Caco-2 (cell line): Measurements from ENCODE around the gene SEMA4D. TPM values are rescaled to one million over a fixed set of nuclear protein-coding genes. Genes with fewer than 3 reads are reported as not detected.

Experiments
- BruUV-seq: library from RNA; stranded (reverse); fragments of 400-500 nt; replicated peaks from 2 replicates; lab custom pipeline; 2021; lab: Mats Ljungman, UMichigan
- CTCF ChIA-PET: fragments of 300-600 bp; sonication (Branson Sonifier 250); formaldehyde crosslinking; loops from one replicate; lab custom pipeline; 2022; ENCODE audit warnings: antibody characterized with exemption; lab: Charles Lee
- POLR2A ChIA-PET: fragments of 300-600 bp; sonication (Branson Sonifier 250); formaldehyde crosslinking; loops from one replicate; lab custom pipeline; 2022; ENCODE audit warnings: antibody characterized with exemption; lab: Charles Lee
- DNase-seq, 2 experiments: peaks; one replicate each; pipeline versions ENCODE4 v3.0.0 to v3.0.0-alpha.2; 2020 to 2022
- H3K27me3 ChIP-seq: replicated peaks from 2 replicates; pipeline ENCODE4 v1.6.0; 2011; ENCODE audit warnings: low read length; ENCODE audit not compliant: control insufficient read depth, insufficient read depth
- H3K36me3 ChIP-seq: 2 replicates; pipeline ENCODE4 v1.5.1; 2011; ENCODE audit warnings: low read length; ENCODE audit not compliant: control insufficient read depth, insufficient read depth
- H3K4me1 ChIP-seq: fragments of 250-450 bp; sonication (Bioruptor Pico); 2 replicates; pipeline ENCODE4 v1.5.1; 2020; ENCODE audit warnings: mild to moderate bottlenecking
- H3K4me3 ChIP-seq: 2 replicates; pipeline ENCODE4 v1.5.1; 2011; ENCODE audit warnings: low read depth, mild to moderate bottlenecking, control low read depth, low read length
- H3K9me3 ChIP-seq: fragments of 250-450 bp; sonication (Bioruptor Pico); 2 replicates; pipeline ENCODE4 v1.5.1; 2020; ENCODE audit warnings: mild to moderate bottlenecking, moderate library complexity
- H3K27ac Mint-ChIP-seq: one replicate; pipeline ENCODE4 v1.8.0; 2022; ENCODE audit warnings: mixed read lengths; ENCODE audit not compliant: unreplicated experiment
- H3K27me3 Mint-ChIP-seq: one replicate; pipeline ENCODE4 v1.8.0; 2022; ENCODE audit warnings: mixed read lengths; ENCODE audit not compliant: insufficient read depth, unreplicated experiment
- H3K36me3 Mint-ChIP-seq: one replicate; pipeline ENCODE4 v1.8.0; 2022; ENCODE audit warnings: mild to moderate bottlenecking, mixed read lengths; ENCODE audit not compliant: insufficient read depth, unreplicated experiment
- H3K4me1 Mint-ChIP-seq: one replicate; pipeline ENCODE4 v1.8.0; 2022; ENCODE audit warnings: low read depth, mixed read lengths; ENCODE audit not compliant: unreplicated experiment
- H3K4me3 Mint-ChIP-seq: one replicate; pipeline ENCODE4 v1.8.0; 2022; ENCODE audit warnings: mild to moderate bottlenecking, moderate library complexity, mixed read lengths; ENCODE audit not compliant: unreplicated experiment
- H3K9me3 Mint-ChIP-seq: one replicate; pipeline ENCODE4 v1.8.0; 2022; ENCODE audit warnings: mixed read lengths; ENCODE audit not compliant: unreplicated experiment
- intact Hi-C: fragments of 100-400 bp; cut with micrococcal nuclease; formaldehyde crosslinking; loops from one replicate; pipeline ENCODE4 v1.10.0; 2022; ENCODE audit not compliant: unreplicated experiment
- total RNA-seq: library from RNA; stranded (reverse); gene quantifications from 2 replicates; pipeline ENCODE4 v1.2.3, GENCODE V29; 2022
- TF ChIP-seq, protein P1 (sequence below), 2 experiments: fragments of 200-600 bp in 1 of 2; IDR thresholded peaks; 1 replicate in 1 of 2; 2 replicates in 1 of 2; pipeline versions ENCODE4 v1.5.1 to v1.8.0; 2011 to 2022; ENCODE audit warnings: antibody characterized with exemption in 1 of 2, control low read depth in 1 of 2, inconsistent platforms in 1 of 2, low read depth in 1 of 2, low read length in 1 of 2, mild to moderate bottlenecking in 1 of 2, moderate library complexity in 1 of 2; ENCODE audit not compliant: insufficient read depth in 1 of 2, severe bottlenecking in 1 of 2, unreplicated experiment in 1 of 2

The SEMA4D gene
- total RNA-seq, 1 experiment from 2014 or later: 17.1 TPM

DNA sequence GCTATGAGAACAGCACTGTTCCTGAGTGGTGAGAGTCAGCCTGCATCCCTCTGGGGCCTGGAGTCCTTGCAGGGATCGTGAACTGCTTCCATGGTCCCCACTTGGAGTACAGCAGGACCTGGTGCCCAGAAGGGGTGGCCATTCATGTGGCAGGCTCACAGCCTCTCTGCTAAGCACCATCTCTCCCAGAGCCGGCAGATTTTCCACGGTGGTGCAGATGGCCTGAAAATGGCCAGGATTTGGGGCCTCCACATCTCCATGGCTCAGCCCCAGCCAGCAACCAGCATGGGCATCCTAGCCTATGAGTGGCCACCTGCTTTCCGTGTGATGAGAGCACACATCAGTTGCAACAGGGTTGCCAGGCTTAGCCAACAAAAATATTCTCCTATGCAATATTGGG is 33.9 kb upstream of the SEMA4D start:
- no peak overlapping the region for H3K27ac Mint-ChIP-seq
- Histone ChIP-seq H3K36me3 (no peaks in the 10 kb centered on the region), H3K9me3 (no peaks in the 10 kb centered on the region), H3K4me1 (peaks cover 14% of the 10 kb centered on the region), H3K27me3 (no peaks in the 10 kb centered on the region), H3K4me3 (no peak overlapping the region)
- H3K4me3 Mint-ChIP-seq: no peak overlapping the region
- TF ChIP-seq, protein P1, sequence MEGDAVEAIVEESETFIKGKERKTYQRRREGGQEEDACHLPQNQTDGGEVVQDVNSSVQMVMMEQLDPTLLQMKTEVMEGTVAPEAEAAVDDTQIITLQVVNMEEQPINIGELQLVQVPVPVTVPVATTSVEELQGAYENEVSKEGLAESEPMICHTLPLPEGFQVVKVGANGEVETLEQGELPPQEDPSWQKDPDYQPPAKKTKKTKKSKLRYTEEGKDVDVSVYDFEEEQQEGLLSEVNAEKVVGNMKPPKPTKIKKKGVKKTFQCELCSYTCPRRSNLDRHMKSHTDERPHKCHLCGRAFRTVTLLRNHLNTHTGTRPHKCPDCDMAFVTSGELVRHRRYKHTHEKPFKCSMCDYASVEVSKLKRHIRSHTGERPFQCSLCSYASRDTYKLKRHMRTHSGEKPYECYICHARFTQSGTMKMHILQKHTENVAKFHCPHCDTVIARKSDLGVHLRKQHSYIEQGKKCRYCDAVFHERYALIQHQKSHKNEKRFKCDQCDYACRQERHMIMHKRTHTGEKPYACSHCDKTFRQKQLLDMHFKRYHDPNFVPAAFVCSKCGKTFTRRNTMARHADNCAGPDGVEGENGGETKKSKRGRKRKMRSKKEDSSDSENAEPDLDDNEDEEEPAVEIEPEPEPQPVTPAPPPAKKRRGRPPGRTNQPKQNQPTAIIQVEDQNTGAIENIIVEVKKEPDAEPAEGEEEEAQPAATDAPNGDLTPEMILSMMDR (IDR thresholded peaks at IDR 0.05; ENCODE audit: insufficient read depth in 1 of 2, low read depth in 1 of 2, low read length in 1 of 2, severe bottlenecking in 1 of 2, unreplicated experiment in 1 of 2): no peak
- H3K4me1 Mint-ChIP-seq: peaks cover 6% of the 10 kb centered on the region
- no TSS peak for BruUV-seq
- ChIA-PET CTCF (no interaction called here), POLR2A (no interaction called here)
- intact Hi-C loops: no loop called here
- no peaks in the 10 kb centered on the region for H3K36me3 Mint-ChIP-seq
- DNase-seq: no peak
- H3K27me3 Mint-ChIP-seq: no peaks in the 10 kb centered on the region
- no peaks in the 10 kb centered on the region for H3K9me3 Mint-ChIP-seq

DNA sequence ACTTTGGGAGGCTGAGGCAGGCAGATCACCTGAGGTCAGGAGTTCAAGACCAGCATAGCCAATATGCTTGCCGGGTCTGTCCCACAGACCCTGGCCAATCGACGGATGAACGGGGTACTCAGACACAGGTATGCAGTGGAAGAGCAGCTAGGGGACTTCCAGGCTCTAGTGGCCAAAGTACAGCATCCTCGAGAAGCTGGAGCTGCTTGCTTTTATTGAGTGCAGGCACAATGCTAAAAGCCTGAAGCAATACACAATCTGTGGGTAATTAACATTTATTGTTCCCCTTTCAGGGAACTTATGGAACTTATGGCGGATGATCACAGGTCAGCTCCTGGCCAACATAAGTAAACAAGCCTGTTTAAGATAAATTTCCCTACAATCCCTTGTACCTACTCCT is 32.8 kb upstream of the SEMA4D start:
- Histone ChIP-seq H3K27me3 (no peaks in the 10 kb centered on the region), H3K4me1 (peaks cover 24% of the 10 kb centered on the region), H3K4me3 (no peak overlapping the region), H3K36me3 (no peaks in the 10 kb centered on the region), H3K9me3 (no peaks in the 10 kb centered on the region)
- intact Hi-C loops: no loop called here
- H3K27me3 Mint-ChIP-seq: no peaks in the 10 kb centered on the region
- no peaks in the 10 kb centered on the region for H3K36me3 Mint-ChIP-seq
- no TSS peak for BruUV-seq
- POLR2A ChIA-PET: no interaction called here
- CTCF ChIA-PET: no interaction called here
- H3K4me3 Mint-ChIP-seq: no peak overlapping the region
- TF ChIP-seq, protein P1 (IDR thresholded peaks at IDR 0.05; ENCODE audit: insufficient read depth in 1 of 2, low read depth in 1 of 2, low read length in 1 of 2, severe bottlenecking in 1 of 2, unreplicated experiment in 1 of 2): no peak
- peaks cover 9% of the 10 kb centered on the region for H3K4me1 Mint-ChIP-seq
- no peaks in the 10 kb centered on the region for H3K9me3 Mint-ChIP-seq
- no peak overlapping the region for H3K27ac Mint-ChIP-seq
- no peak for DNase-seq

DNA sequence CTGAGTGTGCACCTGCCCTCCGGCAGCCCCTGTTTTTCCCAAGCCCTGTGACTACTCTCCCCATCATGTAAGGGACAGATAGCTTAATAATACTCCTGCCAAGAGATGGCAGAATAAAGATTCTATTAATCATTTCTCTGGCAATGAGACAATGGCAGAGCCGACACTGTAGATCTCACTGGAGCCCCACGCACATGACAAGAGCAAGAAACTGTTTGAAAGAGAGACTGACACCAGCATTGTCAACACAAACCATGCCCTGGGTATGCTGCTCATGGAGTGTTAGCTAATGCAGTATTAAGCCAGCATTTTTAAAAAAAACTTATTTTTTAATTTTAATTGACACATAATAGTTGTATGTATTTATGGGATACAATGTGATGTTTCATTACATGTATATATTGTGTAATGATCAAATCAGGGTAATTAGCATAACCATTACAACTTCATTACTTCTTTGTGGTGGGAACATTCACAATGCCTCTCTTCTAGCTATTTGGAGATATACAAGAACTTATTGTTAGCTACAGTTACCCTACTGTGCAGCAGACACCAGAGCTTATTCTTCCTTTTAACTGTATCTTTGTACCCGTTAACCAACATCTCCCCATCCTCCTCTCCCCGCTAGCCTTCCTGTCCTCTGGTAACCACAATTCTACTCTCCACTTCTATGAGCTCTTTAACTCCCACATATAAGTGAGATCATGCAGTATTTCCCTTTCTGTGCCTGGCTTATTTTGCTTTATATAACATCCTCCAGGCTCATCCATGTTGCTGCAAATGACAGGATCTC is 31.5 kb upstream of the SEMA4D start:
- no peaks in the 10 kb centered on the region for H3K9me3 Mint-ChIP-seq
- BruUV-seq: no TSS peak
- DNase-seq: no peak
- H3K27me3 Mint-ChIP-seq: no peaks in the 10 kb centered on the region
- H3K4me1 Mint-ChIP-seq: peaks cover 22% of the 10 kb centered on the region
- no peaks in the 10 kb centered on the region for H3K36me3 Mint-ChIP-seq
- Histone ChIP-seq H3K4me3 (no peak overlapping the region), H3K36me3 (no peaks in the 10 kb centered on the region), H3K27me3 (no peaks in the 10 kb centered on the region), H3K9me3 (no peaks in the 10 kb centered on the region), H3K4me1 (peaks cover 32% of the 10 kb centered on the region)
- intact Hi-C loops: no loop called here
- H3K27ac Mint-ChIP-seq: no peak overlapping the region
- ChIA-PET CTCF (interaction anchor here (0.6 kb wide), 1 partner anchor 78 kb away, joined by 3 read pairs; no protein-coding TSS in a partner anchor), POLR2A (no interaction called here)
- no peak overlapping the region for H3K4me3 Mint-ChIP-seq
- TF ChIP-seq, protein P1 (IDR thresholded peaks at IDR 0.05; ENCODE audit: insufficient read depth in 1 of 2, low read depth in 1 of 2, low read length in 1 of 2, severe bottlenecking in 1 of 2, unreplicated experiment in 1 of 2): no peak
